HepG2 (cell line): ENCODE results near the gene TLR2. TPM values are rescaled to one million over a fixed set of nuclear protein-coding genes. Genes with fewer than 3 reads are reported as not detected.
A peak's percentile ranks its signal among the peaks of the same experiment; 100 is the strongest.

Source experiments
- ATAC-seq: fragments of 200-7000 bp; cut with Tn5 transposase; 3 replicates; pipeline ENCODE4 v1.9.1; 2020; ENCODE audit warnings: mild to moderate bottlenecking, moderate library complexity
- BruUV-seq: library from RNA; stranded (reverse); fragments of 400-500 nt; replicated peaks from 2 replicates; lab custom pipeline; 2021; lab: Mats Ljungman, UMichigan
- CTCF ChIA-PET: fragments of 300-600 bp; formaldehyde crosslinking; extraction: SDS; loops from one replicate; lab custom pipeline; 2021; ENCODE audit warnings: low total read pairs, inconsistent platforms, low intra/inter-chr PET ratio; lab: Yijun Ruan, JAX
- POLR2A ChIA-PET: fragments of 350-600 bp; sonication (Branson Sonifier 250); formaldehyde crosslinking; loops from one replicate; lab custom pipeline; 2020; ENCODE audit warnings: antibody characterized with exemption, inconsistent platforms; lab: Yijun Ruan, JAX
- DNase-seq: peaks from one replicate; pipeline ENCODE4 v3.0.0-alpha.2; 2015; ENCODE audit warnings: low spot score
- FAIRE-seq: peaks from 3 replicates; lab custom pipeline; 2011; peaks lifted over from hg19 to GRCh38; lab: Jason Lieb, UNC
- H2AFZ ChIP-seq: one replicate; pipeline ENCODE4 v1.6.1; 2011; ENCODE audit warnings: low read length, inconsistent platforms
- H3K27ac ChIP-seq: fragments of 300-600 bp; 3 replicates; pipeline ENCODE4 v1.8.0; 2011; ENCODE audit warnings: mixed run types, mild to moderate bottlenecking, mixed read lengths, low read length, inconsistent platforms; ENCODE audit not compliant: insufficient read depth; ENCODE audit errors: extremely low read length
- H3K27me3 ChIP-seq, 2 experiments: fragments of 200-600 bp in 1 of 2; 2 replicates in 1 of 2; 3 replicates in 1 of 2; pipeline versions ENCODE4 v1.6.0 to v1.8.0; 2011; ENCODE audit warnings: low read length in 2 of 2, mild to moderate bottlenecking in 2 of 2, moderate library complexity in 2 of 2, inconsistent platforms in 1 of 2; ENCODE audit not compliant: insufficient read depth in 2 of 2, control insufficient read depth in 1 of 2
- H3K36me3 ChIP-seq, 2 experiments: fragments of 200-600 bp in 1 of 2; replicated peaks in 1 of 2; 2 replicates in 1 of 2; 3 replicates in 1 of 2; pipeline versions ENCODE4 v1.5.1 to v1.8.0; 2011; ENCODE audit warnings: low read length in 2 of 2, inconsistent platforms in 1 of 2; ENCODE audit not compliant: insufficient read depth in 2 of 2, control insufficient read depth in 1 of 2
- H3K4me1 ChIP-seq: 2 replicates; pipeline ENCODE4 v1.5.1; 2012; ENCODE audit warnings: low read length, inconsistent platforms; ENCODE audit not compliant: insufficient read depth
- H3K4me2 ChIP-seq: 2 replicates; pipeline ENCODE4 v1.6.0; 2011; ENCODE audit warnings: low read depth, low read length, inconsistent platforms
- H3K4me3 ChIP-seq, 3 experiments: fragments of 200-600 bp in 1 of 3; sonication (generic), shearing (Covaris generic) in 1 of 3; replicated peaks in 1 of 3; 2 replicates each; pipeline ENCODE4 v1.5.1; 2011 to 2016; ENCODE audit warnings: low read length in 3 of 3, inconsistent platforms in 2 of 3, low read depth in 2 of 3, mild to moderate bottlenecking in 2 of 3, control low read depth in 1 of 3, mixed read lengths in 1 of 3; ENCODE audit not compliant: insufficient read depth in 1 of 3
- H3K79me2 ChIP-seq: one replicate; pipeline ENCODE4 v1.6.1; 2011; ENCODE audit warnings: low read length, inconsistent platforms; ENCODE audit not compliant: insufficient read depth
- H3K9ac ChIP-seq: 2 replicates; pipeline ENCODE4 v1.6.0; 2011; ENCODE audit warnings: mild to moderate bottlenecking, low read depth, low read length, inconsistent platforms; ENCODE audit not compliant: insufficient read depth
- H3K9me3 ChIP-seq: 2 replicates; pipeline ENCODE4 v1.5.1; 2012; ENCODE audit warnings: mild to moderate bottlenecking, low read length
- H4K20me1 ChIP-seq: 2 replicates; pipeline ENCODE4 v1.6.0; 2011; ENCODE audit warnings: inconsistent platforms, mild to moderate bottlenecking, low read length, moderate library complexity; ENCODE audit not compliant: insufficient read depth
- ATF7 ChIP-seq, 2 experiments: fragments of 450-650 bp in 1 of 2; sonication (generic) in 1 of 2; formaldehyde crosslinking in 1 of 2; IDR thresholded peaks; 2 replicates each; pipeline versions ENCODE4 v1.4.0 to v1.6.1; 2016 to 2020; ENCODE audit warnings: antibody characterized with exemption in 1 of 2, mild to moderate bottlenecking in 1 of 2, missing genetic modification reagents in 1 of 2
- CREB1 ChIP-seq, 2 experiments: fragments of 450-650 bp in 1 of 2; IDR thresholded peaks; 2 replicates each; pipeline ENCODE4 v1.6.1; 2016 to 2017; ENCODE audit warnings: control low read depth in 1 of 2, mild to moderate bottlenecking in 1 of 2, missing compliant biosample characterization in 1 of 2, missing genetic modification characterization in 1 of 2
- MBD4 ChIP-seq: IDR thresholded peaks from 2 replicates; pipeline ENCODE4 v1.6.1; 2012; ENCODE audit warnings: low read length, inconsistent platforms, borderline replicate concordance
- PTBP1 ChIP-seq: fragments of 200-400 bp; formaldehyde crosslinking; IDR thresholded peaks from 2 replicates; pipeline ENCODE4 v1.6.1; 2018; ENCODE audit warnings: low read length, low read depth; ENCODE audit not compliant: poor library complexity, severe bottlenecking
- TBX2 ChIP-seq: sonication (generic); formaldehyde crosslinking; IDR thresholded peaks from 2 replicates; pipeline ENCODE4 v1.5.0; 2020; ENCODE audit warnings: missing genetic modification reagents, mild to moderate bottlenecking, borderline replicate concordance
- ZNF552 ChIP-seq: sonication (generic); formaldehyde crosslinking; IDR thresholded peaks from 2 replicates; pipeline ENCODE4 v1.9.0; 2022; ENCODE audit warnings: missing genetic modification reagents, mild to moderate bottlenecking, borderline replicate concordance
- ZNF652 ChIP-seq: IDR thresholded peaks from 2 replicates; pipeline ENCODE4 v1.6.1; 2016; ENCODE audit warnings: low read depth, borderline replicate concordance
- ZNF709 ChIP-seq: sonication (generic); formaldehyde crosslinking; IDR thresholded peaks from 2 replicates; pipeline ENCODE4 v1.5.0; 2020; ENCODE audit warnings: mild to moderate bottlenecking, missing genetic modification reagents
- ZNF747 ChIP-seq: sonication (generic); formaldehyde crosslinking; IDR thresholded peaks from 2 replicates; pipeline ENCODE4 v1.8.1; 2023; ENCODE audit warnings: missing genetic modification reagents, mild to moderate bottlenecking, borderline replicate concordance
- ZNF878 ChIP-seq: sonication (generic); formaldehyde crosslinking; IDR thresholded peaks from 2 replicates; pipeline ENCODE4 v1.8.1; 2023; ENCODE audit warnings: mild to moderate bottlenecking, missing genetic modification reagents, moderate library complexity
- WGBS: methylation state at CpG from one replicate; pipeline ENCODE4 v1.1.6; 2017; ENCODE audit warnings: low lambda C conversion rate; 5-methylcytosine and 5-hydroxymethylcytosine counted together
- in situ Hi-C: cut with HindIII; loops from 2 replicates; pipeline ENCODE4 v1.10.0; 2017; ENCODE audit warnings: low pct_unique_long_range_greater_than_20kb; ENCODE audit not compliant: extremely low pct_ligation_motif_present
- intact Hi-C: fragments of 100-400 bp; cut with micrococcal nuclease; formaldehyde crosslinking; loops from one replicate; pipeline ENCODE4 v1.10.0; 2022; ENCODE audit not compliant: unreplicated experiment
- polyA plus RNA-seq, 8 experiments: library from polyadenylated mRNA; depleted of rRNA in 3 of 8; stranded (reverse) in 7 of 8; unstranded in 1 of 8; fragments of >200 nt; fragmentation: Illumina TruSeq in 4 of 8; extraction: Trizol in 4 of 8; gene quantifications; 2 replicates each; pipeline versions ENCODE4 v1.2.1 to v1.2.3, GENCODE V29; 2011 to 2016; ENCODE audit warnings: low read depth in 4 of 8, missing spikeins in 1 of 8, mixed read lengths in 1 of 8; ENCODE audit not compliant: insufficient read depth in 1 of 8
- total RNA-seq, 5 experiments: library from RNA; depleted of rRNA; stranded (reverse); fragments of >200 nt; fragmentation: Illumina TruSeq; extraction: Trizol; gene quantifications; 2 replicates each; pipeline ENCODE4 v1.2.3, GENCODE V29; 2016; ENCODE audit warnings: low read depth in 1 of 5
- TF ChIP-seq, protein P1 (sequence below): sonication (generic); formaldehyde crosslinking; IDR thresholded peaks from 2 replicates; pipeline ENCODE4 v1.9.0; 2021; ENCODE audit warnings: missing genetic modification reagents, mild to moderate bottlenecking, borderline replicate concordance
- TF ChIP-seq, protein P2 (sequence below): sonication (generic); formaldehyde crosslinking; conservative IDR thresholded peaks from 2 replicates; pipeline ENCODE4 v1.8.0; 2022; ENCODE audit warnings: missing genetic modification reagents
- TF ChIP-seq, protein P3 (sequence below): sonication (generic); formaldehyde crosslinking; IDR thresholded peaks from 2 replicates; pipeline ENCODE4 v1.5.0; 2020; ENCODE audit warnings: mild to moderate bottlenecking, missing genetic modification reagents, borderline replicate concordance
- TF ChIP-seq, protein P4 (sequence below): sonication (generic); formaldehyde crosslinking; conservative IDR thresholded peaks from 2 replicates; pipeline ENCODE4 v1.4.0; 2020; ENCODE audit warnings: mild to moderate bottlenecking, missing genetic modification reagents, moderate library complexity

The TLR2 gene
- total and polyA plus RNA-seq, 2 of the 13 experiments (the other 11 are each of a cell fraction or from before 2014, with no cell fraction given) = 0.63 to 0.73 TPM

DNA sequence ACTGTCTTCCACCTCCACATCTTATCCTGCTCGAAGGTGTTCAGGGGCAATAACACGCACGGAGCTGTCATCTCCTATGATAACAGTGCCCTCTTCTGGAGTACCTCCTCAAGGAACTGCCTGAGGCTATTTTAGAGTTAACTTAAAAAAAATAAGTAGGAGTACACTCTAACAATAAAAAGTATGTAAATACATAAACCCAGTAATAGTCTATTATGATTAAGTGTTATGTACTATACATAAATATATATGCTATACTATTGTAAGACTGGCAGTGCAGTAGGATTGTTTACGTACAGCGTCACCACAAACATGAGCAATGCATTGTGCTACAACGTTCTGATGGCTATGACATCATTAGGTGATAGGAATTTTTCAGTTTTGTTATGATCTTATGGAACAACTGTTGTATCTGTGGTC lies 34.5 kb upstream of the TLR2 start:
- Histone ChIP-seq H3K4me2 (no peak overlapping the region), H2AFZ (no peak overlapping the region), H3K79me2 (no peaks in the 10 kb centered on the region), H3K9ac (no peak overlapping the region), H3K27me3 (0 out of 5 replicates have a peak, but pooled peaks cover 0 to 4% of the 10 kb centered on the region in 2 experiments), H3K27ac (no peak overlapping the region), H3K9me3 (peaks cover 5% of the 10 kb centered on the region), H3K4me3 (no peak overlapping the region), H4K20me1 (no peaks in the 10 kb centered on the region), H3K36me3 (no peaks in the 10 kb centered on the region), H3K4me1 (no peaks in the 10 kb centered on the region)
- ChIA-PET CTCF (interaction anchor here (0.7 kb wide), 1 partner anchor 305 kb away, joined by 3 read pairs; the partner anchor contains the start of gene MND1), POLR2A (no interaction called here)
- DNase-seq (peak; percentile 21), FAIRE-seq (no peak), ATAC-seq (no peak)
- 35% methylated on average over 6 of the region's 6 CpGs for WGBS
- intact Hi-C loops (loop anchor here (10.0 kb wide), 1 partner anchor 215 kb away; no protein-coding TSS in a partner anchor), in situ Hi-C loops (no loop called here)
- BruUV-seq = no TSS peak
- TF ChIP-seq, protein P1, sequence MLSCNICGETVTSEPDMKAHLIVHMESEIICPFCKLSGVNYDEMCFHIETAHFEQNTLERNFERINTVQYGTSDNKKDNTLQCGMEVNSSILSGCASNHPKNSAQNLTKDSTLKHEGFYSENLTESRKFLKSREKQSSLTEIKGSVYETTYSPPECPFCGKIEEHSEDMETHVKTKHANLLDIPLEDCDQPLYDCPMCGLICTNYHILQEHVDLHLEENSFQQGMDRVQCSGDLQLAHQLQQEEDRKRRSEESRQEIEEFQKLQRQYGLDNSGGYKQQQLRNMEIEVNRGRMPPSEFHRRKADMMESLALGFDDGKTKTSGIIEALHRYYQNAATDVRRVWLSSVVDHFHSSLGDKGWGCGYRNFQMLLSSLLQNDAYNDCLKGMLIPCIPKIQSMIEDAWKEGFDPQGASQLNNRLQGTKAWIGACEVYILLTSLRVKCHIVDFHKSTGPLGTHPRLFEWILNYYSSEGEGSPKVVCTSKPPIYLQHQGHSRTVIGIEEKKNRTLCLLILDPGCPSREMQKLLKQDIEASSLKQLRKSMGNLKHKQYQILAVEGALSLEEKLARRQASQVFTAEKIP (CRISPR knock-in tag) = no peak
- TF ChIP-seq, protein P2, sequence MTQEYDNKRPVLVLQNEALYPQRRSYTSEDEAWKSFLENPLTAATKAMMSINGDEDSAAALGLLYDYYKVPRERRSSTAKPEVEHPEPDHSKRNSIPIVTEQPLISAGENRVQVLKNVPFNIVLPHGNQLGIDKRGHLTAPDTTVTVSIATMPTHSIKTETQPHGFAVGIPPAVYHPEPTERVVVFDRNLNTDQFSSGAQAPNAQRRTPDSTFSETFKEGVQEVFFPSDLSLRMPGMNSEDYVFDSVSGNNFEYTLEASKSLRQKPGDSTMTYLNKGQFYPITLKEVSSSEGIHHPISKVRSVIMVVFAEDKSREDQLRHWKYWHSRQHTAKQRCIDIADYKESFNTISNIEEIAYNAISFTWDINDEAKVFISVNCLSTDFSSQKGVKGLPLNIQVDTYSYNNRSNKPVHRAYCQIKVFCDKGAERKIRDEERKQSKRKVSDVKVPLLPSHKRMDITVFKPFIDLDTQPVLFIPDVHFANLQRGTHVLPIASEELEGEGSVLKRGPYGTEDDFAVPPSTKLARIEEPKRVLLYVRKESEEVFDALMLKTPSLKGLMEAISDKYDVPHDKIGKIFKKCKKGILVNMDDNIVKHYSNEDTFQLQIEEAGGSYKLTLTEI (CRISPR knock-in tag) = no peak
- TF ChIP-seq ZNF878 (CRISPR knock-in tag) = no peak
- peak; percentile 22; the same call in 1 of the 2 replicates for TF ChIP-seq CREB1 (IDR thresholded peaks at IDR 0.05)
- no peak for TF ChIP-seq CREB1 (CRISPR knock-in tag; IDR thresholded peaks at IDR 0.05)
- TF ChIP-seq, protein P3, sequence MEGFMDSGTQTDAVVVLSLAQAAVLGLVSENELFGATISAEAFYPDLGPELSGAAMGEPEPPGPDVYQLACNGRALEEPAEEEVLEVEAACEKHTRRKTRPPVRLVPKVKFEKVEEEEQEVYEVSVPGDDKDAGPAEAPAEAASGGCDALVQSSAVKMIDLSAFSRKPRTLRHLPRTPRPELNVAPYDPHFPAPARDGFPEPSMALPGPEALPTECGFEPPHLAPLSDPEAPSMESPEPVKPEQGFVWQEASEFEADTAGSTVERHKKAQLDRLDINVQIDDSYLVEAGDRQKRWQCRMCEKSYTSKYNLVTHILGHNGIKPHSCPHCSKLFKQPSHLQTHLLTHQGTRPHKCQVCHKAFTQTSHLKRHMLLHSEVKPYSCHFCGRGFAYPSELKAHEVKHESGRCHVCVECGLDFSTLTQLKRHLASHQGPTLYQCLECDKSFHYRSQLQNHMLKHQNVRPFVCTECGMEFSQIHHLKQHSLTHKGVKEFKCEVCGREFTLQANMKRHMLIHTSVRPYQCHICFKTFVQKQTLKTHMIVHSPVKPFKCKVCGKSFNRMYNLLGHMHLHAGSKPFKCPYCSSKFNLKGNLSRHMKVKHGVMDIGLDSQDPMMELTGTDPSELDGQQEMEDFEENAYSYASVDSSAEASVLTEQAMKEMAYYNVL = no peak
- no peak for TF ChIP-seq PTBP1
- peak; percentile 46; the same call in 1 of the 2 replicates for TF ChIP-seq ATF7 (IDR thresholded peaks at IDR 0.05)
- TF ChIP-seq ATF7 (CRISPR knock-in tag; IDR thresholded peaks at IDR 0.05) = no peak
- TF ChIP-seq ZNF747 (CRISPR knock-in tag) = no peak
- no peak for TF ChIP-seq ZNF552
- TF ChIP-seq MBD4 = no peak
- TF ChIP-seq, protein P4, sequence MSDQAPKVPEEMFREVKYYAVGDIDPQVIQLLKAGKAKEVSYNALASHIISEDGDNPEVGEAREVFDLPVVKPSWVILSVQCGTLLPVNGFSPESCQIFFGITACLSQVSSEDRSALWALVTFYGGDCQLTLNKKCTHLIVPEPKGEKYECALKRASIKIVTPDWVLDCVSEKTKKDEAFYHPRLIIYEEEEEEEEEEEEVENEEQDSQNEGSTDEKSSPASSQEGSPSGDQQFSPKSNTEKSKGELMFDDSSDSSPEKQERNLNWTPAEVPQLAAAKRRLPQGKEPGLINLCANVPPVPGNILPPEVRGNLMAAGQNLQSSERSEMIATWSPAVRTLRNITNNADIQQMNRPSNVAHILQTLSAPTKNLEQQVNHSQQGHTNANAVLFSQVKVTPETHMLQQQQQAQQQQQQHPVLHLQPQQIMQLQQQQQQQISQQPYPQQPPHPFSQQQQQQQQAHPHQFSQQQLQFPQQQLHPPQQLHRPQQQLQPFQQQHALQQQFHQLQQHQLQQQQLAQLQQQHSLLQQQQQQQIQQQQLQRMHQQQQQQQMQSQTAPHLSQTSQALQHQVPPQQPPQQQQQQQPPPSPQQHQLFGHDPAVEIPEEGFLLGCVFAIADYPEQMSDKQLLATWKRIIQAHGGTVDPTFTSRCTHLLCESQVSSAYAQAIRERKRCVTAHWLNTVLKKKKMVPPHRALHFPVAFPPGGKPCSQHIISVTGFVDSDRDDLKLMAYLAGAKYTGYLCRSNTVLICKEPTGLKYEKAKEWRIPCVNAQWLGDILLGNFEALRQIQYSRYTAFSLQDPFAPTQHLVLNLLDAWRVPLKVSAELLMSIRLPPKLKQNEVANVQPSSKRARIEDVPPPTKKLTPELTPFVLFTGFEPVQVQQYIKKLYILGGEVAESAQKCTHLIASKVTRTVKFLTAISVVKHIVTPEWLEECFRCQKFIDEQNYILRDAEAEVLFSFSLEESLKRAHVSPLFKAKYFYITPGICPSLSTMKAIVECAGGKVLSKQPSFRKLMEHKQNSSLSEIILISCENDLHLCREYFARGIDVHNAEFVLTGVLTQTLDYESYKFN = no peak
- TF ChIP-seq ZNF652 (CRISPR knock-in tag) = 0 out of 2 replicates have a peak, but pooled peaks have one; percentile 46
- no peak for TF ChIP-seq ZNF709 (CRISPR knock-in tag)
- TF ChIP-seq TBX2 = no peak
